LNCAP (cell line): ENCODE results near the gene FEZ2.

Experiments
- CTCF ChIP-seq: fragments of 450-650 bp; IDR thresholded peaks from 2 replicates; pipeline ENCODE4 v1.5.1; 2017; ENCODE audit warnings: mild to moderate bottlenecking

FEZ2 gene

GRCh38 chr2:36511858-36512603 is 85.9 kb downstream of the FEZ2 start:
- TF ChIP-seq CTCF, result no peak

GRCh38 chr2:36509075-36509474 is 88.9 kb downstream of the FEZ2 start:
- no peak for TF ChIP-seq CTCF

GRCh38 chr2:36507408-36507812 is 90.6 kb downstream of the FEZ2 start:
- peak; percentile 81 for TF ChIP-seq CTCF
